Fibroblast of gingiva (primary cell): ENCODE measurements around the gene PTPRE.

Source experiments
- DNase-seq: peaks from one replicate; pipeline ENCODE4 v3.0.0-alpha.2; 2011; ENCODE audit warnings: low read depth

The PTPRE gene

GRCh38 chr10:128046156-128046952 lies 139.5 kb downstream of the PTPRE start:
- DNase-seq = no peak

GRCh38 chr10:128046953-128047290 lies 140.0 kb downstream of the PTPRE start:
- no peak for DNase-seq

- no peak for DNase-seq
Observed at GRCh38 chr10:128047351-128047750, 140.4 kb downstream of the PTPRE start.

DNA sequence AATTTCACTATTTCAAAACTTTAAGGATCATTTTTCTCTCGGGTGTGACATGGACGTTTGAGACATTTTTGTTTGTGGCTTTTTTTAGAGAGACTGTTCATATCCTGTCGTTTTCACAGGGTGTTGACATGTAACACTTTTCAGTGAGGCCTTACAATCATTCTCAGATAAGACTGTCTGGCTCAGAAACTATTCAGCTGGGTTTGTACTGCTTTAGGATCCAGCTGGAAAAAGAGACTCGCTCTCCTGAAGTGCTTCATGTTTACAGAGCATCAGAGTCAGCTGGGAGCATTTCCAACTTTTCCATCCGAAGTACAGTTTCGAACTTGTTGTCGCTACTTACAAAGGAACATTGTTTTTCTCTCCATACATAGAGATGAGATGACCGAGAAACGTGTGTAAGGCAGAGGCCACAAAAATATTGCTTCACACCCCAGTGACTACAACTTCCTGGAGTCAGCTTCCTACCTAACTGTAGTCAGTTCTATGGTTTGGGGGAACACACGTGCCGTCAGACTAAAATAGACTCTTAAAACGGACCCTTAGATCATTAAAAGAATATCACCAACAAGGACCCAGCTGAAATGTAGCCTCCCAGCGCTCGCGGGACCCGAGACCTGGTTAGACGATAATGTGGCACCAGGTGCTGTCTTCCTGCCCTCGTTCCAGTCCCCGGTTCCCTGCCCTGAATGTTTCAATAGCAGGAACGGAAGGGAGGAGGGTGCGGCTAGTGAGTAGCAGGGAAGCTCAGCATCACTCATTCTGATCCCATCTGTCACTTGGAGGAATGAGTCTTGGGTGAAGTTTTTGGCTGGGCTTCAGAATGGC lies 141.3 kb downstream of the PTPRE start:
- no peak for DNase-seq

DNA sequence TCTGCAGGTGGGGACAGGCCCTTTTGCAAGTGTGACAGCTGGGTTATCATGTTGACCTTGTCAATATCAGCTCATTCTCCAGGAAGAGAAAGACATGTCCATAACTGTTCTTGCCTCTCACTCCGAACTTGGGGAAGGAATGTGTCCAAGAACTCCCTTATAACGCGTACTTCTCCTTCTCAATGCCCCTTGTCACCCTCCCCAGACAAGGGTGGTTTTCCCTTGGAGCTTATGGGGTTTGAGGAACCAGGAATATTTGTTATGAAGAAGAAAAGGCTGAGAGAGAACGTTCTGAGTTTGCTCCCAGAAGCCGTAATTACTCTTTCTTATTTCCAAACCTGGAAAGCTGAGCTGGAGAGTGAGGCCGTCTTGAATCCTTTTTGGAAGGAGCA lies 141.9 kb downstream of the PTPRE start:
- no peak for DNase-seq

GRCh38 chr10:128049226-128050120 lies 142.6 kb downstream of the PTPRE start:
- no peak for DNase-seq

- no peak for DNase-seq
Observed at GRCh38 chr10:128050121-128050516, 143.2 kb downstream of the PTPRE start.

DNA sequence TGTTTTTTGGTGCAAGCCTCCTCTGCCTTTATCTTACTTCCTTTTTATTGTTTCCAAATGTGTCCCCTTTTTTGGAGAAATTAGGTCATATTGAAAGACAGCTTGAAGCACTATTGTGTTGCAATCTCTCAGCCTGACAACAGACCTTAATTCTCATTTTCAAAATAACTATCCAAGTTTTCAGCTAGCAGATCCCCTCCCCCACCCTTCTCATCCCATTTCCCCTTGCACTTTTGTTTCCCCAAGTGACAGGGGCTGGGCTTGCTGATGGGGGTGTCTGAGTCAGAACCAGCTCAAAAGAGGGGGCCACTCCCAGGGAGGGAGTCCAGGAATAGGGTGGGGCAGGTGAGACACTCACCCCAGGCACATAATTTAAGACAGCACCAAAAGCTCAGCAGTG lies 144.0 kb downstream of the PTPRE start:
- DNase-seq = no peak

DNA sequence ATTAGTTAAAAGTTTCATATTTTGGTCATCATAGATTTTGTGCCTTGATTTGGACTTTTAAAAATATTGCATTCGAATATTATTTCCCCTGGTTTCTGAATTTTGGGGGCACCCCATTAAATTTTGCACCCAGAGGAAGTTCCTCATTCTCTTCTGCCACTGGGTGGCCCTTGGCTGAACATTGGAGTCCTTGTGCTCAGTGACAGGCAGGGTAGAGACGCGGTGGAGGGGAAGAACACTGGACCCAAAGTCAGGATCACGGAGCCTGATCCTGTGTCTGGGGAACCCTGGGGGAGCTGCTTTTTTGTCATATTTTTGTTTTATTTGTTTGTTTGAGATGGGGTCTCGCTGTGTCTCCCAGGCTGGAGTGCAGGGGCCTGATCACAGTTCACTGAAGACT lies 144.6 kb downstream of the PTPRE start:
- no peak for DNase-seq

GRCh38 chr10:128052696-128053095 lies 145.8 kb downstream of the PTPRE start:
- DNase-seq = no peak

DNA sequence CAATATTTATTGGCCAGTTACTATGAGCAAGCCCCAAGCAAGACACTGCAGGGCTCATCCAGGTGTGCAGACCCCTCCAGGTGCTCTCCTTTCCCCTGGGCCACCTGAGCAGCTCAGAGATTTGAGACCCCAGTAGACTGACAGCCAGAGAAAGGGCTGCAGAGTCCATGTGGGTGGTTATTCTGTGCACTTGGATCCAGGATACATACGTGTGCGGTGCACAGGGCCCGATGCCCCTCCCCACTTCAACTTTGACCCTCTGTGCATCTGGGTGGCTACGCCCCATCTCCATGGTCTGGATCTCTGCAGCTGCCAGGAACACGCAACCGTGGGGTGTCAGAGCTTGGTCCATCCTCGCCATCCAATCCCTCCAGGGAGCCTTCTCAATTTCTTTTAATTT lies 146.5 kb downstream of the PTPRE start:
- no peak for DNase-seq

DNA sequence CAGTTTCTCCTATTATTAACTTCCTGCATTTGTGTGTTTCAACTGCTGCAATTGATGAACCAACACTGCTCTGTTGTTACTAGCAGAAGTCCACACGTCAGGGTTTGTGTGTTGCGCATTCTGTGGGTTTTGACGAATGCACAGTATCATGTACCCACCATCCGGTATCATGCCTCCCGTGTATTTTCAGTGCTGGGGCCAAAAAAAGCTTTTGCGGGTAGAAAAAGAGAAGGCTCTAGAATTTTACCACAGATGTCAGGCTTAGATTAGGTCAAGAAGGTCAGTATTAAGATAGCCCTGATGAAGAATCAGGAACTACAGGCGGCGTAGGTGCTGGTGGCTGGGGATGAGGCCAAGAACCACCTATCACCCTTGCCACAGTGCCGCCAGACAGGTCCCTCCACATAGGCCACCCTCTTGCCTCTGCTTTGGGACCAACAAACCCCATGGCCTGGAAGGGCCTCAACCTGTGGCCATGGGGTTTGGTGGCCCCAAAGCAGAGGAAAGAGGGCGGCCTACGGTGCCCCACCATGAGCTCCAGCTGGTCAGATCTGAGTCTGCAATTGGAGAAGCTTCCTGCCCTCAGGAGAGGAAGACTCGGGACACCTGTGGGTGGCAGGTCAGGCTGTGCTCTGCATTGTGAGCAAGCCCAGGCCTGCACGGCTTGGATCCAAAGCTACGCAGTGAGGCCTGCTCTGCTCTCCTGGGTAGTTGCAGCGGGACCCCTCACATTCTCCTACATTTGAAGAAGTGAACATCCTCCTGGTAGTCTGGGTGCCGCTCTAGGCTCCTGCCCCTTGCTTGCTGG lies 147.5 kb downstream of the PTPRE start:
- no peak for DNase-seq

DNA sequence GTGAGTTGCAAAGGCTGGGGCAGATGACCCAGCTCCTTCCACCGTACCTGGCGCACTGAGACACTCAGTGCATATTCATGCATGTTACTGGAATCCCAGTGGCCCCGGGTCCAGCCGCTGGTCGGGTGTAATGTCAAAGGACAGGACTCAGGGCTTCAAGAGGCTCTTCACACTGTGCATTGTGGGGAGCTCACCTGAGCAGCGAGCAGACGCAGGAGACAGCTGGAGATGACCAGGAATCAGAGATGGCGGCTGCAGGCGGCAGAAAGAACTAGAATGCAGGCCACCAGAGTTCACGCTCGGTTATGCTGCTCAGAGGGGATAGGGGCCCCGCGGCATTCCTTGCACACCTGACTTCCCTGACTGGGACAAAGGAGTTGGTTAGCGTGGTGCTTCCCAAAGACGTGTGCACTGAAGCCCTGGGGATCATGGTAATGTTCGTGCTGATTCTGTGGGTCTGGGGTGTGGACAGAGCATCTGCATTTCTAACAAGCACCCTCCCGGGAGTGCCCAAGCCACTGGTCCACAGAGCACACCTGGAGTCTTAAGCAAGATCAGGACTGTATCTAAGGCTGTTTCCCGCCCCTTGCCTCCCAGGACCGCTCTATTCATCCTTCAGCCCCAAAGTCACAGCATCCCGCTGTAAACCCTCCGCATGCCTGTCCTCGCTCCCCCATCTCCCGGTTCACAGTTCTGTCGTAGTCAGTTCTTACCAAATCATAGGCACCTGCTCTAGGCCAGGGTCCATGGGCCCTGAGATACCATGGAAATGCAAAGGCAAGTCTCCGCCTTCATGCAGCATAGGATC lies 148.4 kb downstream of the PTPRE start:
- no peak for DNase-seq

DNA sequence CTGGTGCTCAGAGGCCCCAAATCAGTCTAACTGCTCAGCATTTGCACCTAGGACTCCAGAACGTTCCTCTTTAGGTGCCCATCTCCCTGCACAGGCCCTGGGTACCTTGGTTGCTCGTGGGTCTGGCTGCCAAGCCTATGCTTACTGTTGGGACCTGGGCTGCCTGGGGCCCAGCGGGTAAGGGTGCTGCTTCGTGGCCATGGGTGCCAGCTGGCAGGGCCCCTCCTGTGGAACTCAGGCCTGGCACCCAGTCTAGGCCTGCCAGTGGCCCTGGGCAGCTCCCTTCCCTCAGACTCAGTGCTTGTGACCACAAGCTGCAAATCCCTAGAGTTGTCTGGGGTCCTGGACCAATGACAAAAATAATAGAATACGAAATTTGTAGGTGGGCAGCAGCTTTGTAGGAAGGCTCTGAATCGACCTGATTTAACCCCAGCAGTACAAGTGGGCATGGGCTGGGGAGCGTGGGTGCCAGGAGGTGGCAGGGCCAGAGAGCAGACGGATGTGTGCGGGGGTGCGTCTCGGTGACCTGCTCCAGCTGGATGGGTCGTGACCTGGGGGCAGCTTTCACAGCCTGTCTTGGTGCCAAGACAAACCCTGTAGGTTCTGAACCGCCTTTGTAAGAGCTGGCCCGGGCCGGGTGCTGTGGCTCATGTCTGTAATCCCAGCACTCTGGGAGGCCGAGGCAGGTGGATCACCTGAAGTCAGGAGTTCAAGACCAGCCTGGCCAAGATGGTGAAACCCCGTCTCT lies 149.6 kb downstream of the PTPRE start:
- no peak for DNase-seq

DNA sequence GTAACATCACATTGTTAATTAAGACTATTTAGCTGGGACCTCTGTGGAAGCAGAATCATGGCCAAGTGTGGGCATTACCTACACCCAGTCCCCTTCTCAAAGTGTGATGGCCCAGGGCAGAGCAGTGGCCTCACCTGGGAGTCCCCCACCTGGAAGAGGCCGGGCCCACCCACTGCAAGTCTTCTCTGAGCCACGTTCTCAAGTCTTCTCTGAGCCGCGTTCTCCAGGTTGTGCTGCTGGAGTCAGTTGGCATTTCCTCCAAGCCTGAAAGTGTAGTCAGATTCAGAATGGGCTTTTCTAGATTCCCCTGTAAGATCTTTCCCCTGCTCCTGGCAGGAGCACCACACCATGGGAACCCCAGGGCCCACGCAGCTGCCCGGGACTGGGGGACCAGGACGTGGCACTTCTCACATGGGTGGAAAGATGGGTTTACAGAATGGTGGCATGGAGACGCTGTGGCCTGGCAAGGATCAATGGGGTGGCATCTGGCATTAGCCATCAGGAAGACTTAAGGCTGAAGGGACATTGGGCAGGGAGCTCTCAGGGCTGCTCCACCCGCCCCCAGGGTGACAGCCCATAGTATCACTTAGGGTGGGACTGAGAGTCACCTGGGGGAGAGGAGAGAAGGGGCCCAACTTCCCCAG lies 151.3 kb downstream of the PTPRE start:
- no peak for DNase-seq

DNA sequence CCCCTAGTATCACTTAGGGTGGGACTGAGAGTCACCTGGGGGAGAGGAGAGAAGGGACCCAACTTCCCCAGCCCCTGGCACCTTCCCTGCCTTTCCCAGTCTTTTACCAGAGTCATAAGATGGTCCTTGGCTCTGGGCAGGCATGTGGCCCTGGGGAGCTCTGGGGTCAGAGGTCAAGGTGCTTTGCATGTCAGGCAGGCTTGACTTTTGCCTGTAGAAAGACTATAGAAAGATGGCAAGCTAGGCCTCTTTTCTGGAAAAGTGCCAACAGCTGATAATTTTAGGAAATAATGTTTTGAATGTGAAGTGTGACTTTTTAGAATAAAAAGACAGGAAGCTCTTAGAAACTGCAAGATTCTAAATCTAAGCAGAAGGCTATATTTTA lies 151.8 kb downstream of the PTPRE start:
- no peak for DNase-seq

- no peak for DNase-seq
Observed at GRCh38 chr10:128059266-128059981, 152.5 kb downstream of the PTPRE start.

GRCh38 chr10:128059982-128060293 lies 153.0 kb downstream of the PTPRE start:
- no peak for DNase-seq
